Cardiac muscle cell (in vitro differentiated cells and primary cell): ENCODE data around the gene FRAT1. TPM values are rescaled to one million over a fixed set of nuclear protein-coding genes. Genes with fewer than 3 reads are reported as not detected.

Experiments
- DNase-seq, 2 donors: peaks; one replicate each; pipeline versions ENCODE4 v3.0.0 to v3.0.0-alpha.2; 2010 to 2017; ENCODE audit warnings: low read depth in 1 of 2, low spot score in 1 of 2
- H3K27ac ChIP-seq: fragments of 200-600 bp; sonication (generic); 2 replicates; pipeline ENCODE4 v1.5.1; 2016
- H3K27me3 ChIP-seq: fragments of 200-600 bp; sonication (generic); 2 replicates; pipeline ENCODE4 v1.6.0; 2016; ENCODE audit warnings: control low read depth
- H3K36me3 ChIP-seq: fragments of 200-600 bp; sonication (generic); 2 replicates; pipeline ENCODE4 v1.5.1; 2016; ENCODE audit warnings: control low read depth
- H3K4me1 ChIP-seq: fragments of 200-600 bp; sonication (generic); 2 replicates; pipeline ENCODE4 v1.8.1; 2017; ENCODE audit warnings: low read depth, mild to moderate bottlenecking, mixed run types
- H3K4me3 ChIP-seq: fragments of 200-600 bp; sonication (generic); 2 replicates; pipeline ENCODE4 v1.5.1; 2016; ENCODE audit warnings: mild to moderate bottlenecking
- H3K9me3 ChIP-seq: fragments of 200-600 bp; sonication (generic); 2 replicates; pipeline ENCODE4 v1.5.1; 2017; ENCODE audit warnings: low read depth, mild to moderate bottlenecking, control low read depth
- polyA plus RNA-seq: library from polyadenylated mRNA; unstranded; fragments of >200 nt; fragmentation: Nextera tagmentation; extraction: Ambion mirVana; gene quantifications from 2 replicates; pipeline ENCODE4 v1.2.1, GENCODE V29; 2016
- total RNA-seq: library from RNA; depleted of rRNA; stranded (reverse); fragments of >200 nt; gene quantifications from 2 replicates; pipeline ENCODE4 v1.2.3, GENCODE V29; 2016
- TF ChIP-seq, protein P1 (sequence below): IDR thresholded peaks from 2 replicates; pipeline ENCODE4 v1.5.1; 2012; ENCODE audit warnings: low read depth, mild to moderate bottlenecking, low read length

FRAT1 gene
- total and polyA plus RNA-seq, 2 experiments from 2014 or later: 12.3 to 17.3 TPM

DNA sequence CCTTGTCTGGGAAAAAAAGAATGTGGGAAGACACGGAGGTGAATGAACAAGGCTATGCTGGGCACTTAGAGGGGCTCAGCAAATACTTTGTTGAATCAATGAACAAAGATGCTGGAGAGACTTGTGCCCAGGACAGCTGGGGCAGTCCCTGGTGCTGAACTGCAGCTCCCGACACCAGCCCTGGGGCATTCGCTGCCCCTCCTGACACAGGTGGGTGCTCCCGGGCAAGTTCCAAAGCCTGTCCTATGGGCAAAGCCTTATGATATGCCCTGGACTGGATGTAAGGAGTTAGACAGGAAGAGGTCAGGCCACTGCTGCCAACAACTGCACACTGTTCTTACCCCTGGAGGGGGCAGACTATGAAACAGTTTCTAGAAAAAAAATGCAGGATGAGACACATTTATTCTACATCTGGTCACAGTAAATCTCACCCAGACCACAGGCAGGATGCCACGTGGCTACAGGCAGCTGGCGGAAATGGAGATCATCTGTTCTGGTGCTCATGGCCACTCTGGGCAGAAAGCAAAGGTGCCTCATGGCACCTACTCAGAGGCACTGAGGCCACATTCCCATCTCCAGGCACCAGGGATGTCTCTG is 37.3 kb downstream of the FRAT1 start:
- Histone ChIP-seq H3K9me3 (no peaks in the 10 kb centered on the region), H3K36me3 (no peaks in the 10 kb centered on the region), H3K4me3 (no peak overlapping the region), H3K27ac (no peak overlapping the region), H3K4me1 (no peaks in the 10 kb centered on the region), H3K27me3 (no peaks in the 10 kb centered on the region)
- TF ChIP-seq, protein P1, sequence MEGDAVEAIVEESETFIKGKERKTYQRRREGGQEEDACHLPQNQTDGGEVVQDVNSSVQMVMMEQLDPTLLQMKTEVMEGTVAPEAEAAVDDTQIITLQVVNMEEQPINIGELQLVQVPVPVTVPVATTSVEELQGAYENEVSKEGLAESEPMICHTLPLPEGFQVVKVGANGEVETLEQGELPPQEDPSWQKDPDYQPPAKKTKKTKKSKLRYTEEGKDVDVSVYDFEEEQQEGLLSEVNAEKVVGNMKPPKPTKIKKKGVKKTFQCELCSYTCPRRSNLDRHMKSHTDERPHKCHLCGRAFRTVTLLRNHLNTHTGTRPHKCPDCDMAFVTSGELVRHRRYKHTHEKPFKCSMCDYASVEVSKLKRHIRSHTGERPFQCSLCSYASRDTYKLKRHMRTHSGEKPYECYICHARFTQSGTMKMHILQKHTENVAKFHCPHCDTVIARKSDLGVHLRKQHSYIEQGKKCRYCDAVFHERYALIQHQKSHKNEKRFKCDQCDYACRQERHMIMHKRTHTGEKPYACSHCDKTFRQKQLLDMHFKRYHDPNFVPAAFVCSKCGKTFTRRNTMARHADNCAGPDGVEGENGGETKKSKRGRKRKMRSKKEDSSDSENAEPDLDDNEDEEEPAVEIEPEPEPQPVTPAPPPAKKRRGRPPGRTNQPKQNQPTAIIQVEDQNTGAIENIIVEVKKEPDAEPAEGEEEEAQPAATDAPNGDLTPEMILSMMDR: no peak
- no peak for DNase-seq

DNA sequence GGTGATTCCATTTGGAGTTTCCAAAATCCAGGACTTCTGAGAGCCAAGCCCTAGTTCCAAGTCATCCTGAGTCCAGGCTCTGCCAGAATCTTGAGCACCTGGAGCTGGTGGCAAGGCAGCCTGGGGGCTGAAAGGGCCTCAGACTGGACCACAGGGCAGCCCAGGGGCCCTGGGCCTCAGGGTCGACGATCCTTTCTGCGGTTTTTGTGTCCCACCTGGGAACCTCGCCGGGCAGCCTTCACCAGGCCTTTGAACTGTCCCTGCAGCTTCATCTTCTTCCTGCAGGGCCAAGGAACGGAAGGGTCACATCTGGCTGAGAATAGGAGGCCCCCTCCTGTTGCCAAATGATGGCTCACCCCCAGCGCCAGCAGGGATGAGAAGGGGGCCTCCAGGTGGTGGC is 37.8 kb downstream of the FRAT1 start:
- Histone ChIP-seq H3K4me3 (no peak overlapping the region), H3K27ac (no peak overlapping the region), H3K27me3 (no peaks in the 10 kb centered on the region), H3K36me3 (no peaks in the 10 kb centered on the region), H3K4me1 (no peaks in the 10 kb centered on the region), H3K9me3 (no peaks in the 10 kb centered on the region)
- DNase-seq: no peak
- TF ChIP-seq, protein P1: no peak

DNA sequence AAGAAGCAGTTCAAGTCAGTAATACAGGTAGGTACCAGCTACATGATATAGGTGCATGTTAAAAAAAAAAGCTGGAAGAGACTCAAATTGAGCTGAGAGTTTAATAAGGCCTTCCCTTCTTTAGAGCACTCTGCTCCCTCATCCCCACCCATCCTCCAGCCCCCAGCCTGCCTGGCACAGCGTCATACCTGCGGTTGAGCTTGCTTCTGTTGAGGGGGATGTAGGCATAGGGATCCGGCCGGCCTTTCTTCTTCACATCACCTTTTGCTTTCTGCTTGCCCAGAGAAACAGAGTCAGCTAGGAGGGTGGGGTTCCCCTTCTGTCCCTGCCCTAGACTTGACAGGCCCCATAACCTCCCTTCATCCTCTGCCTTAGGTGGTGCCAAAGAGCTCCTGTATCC is 39.3 kb downstream of the FRAT1 start:
- TF ChIP-seq, protein P1: no peak
- Histone ChIP-seq H3K4me3 (no peak overlapping the region), H3K27ac (no peak overlapping the region), H3K27me3 (no peaks in the 10 kb centered on the region), H3K9me3 (no peaks in the 10 kb centered on the region), H3K36me3 (no peaks in the 10 kb centered on the region), H3K4me1 (no peaks in the 10 kb centered on the region)
- no peak for DNase-seq

DNA sequence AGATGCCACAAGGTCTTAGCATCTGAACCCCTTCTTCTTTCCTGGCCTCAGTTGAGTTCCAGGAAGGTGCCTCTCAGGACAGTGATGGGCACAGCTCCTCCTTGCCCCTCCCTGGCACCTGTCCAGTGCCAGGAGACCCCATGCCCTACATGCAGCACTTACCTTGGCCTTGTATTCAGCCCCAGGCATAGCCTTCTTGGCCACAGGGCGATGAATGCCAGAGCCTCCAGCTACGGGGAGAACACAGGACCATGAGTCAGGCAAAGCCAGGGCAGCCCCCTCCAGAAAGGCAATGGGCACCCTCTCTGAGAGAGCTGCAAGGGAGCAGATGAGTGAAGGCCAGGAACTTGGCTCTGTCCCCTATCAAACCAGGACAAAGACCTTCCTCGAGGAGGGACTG is 39.7 kb downstream of the FRAT1 start:
- Histone ChIP-seq H3K4me3 (no peak overlapping the region), H3K36me3 (no peaks in the 10 kb centered on the region), H3K9me3 (no peaks in the 10 kb centered on the region), H3K4me1 (no peaks in the 10 kb centered on the region), H3K27ac (no peak overlapping the region), H3K27me3 (no peaks in the 10 kb centered on the region)
- TF ChIP-seq, protein P1: no peak
- no peak for DNase-seq

DNA sequence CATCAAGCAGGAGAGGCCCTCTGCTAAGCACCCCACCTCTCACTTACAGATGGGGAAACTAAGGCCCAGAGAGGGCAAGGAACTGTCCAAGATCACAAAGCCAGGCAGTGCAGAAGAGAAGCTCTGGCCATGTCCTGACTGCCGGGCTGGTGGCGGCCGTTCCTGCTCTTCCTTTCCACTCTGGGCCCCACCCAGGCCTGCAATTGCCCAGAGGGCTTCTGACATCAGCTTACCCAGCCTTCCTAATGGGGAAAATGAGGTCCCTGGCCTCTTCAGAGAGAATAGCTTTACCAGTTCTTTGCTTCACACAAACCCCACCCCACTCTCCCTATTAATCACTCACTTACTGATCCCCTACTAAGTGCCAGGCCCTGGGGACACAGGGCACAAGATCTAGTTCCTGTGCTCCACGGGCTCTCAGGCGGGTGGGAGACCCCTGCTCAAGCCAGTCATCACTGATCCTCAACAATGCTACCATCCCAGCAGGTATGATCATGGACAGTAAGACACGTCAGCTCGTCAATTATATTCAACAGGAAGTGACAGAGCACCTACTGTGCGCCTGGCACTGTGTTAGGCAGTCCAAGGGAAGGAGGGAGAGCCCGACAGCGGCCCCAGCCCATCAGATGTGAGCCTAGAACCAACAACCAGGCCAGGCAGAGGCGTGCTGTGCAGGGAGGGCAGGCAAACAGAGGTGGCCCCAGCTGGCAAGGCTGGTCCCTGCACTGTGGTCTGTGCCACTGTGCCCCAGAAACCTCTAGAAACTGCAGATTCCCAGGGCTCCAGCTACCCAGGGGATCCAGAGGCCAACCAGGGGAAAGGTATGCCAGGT is 41.9 kb downstream of the FRAT1 start:
- Histone ChIP-seq H3K36me3 (peaks cover 3% of the 10 kb centered on the region), H3K4me3 (no peak overlapping the region), H3K27ac (no peak overlapping the region), H3K27me3 (no peaks in the 10 kb centered on the region), H3K9me3 (no peaks in the 10 kb centered on the region), H3K4me1 (no peaks in the 10 kb centered on the region)
- TF ChIP-seq, protein P1: no peak
- DNase-seq: no peak
